ENCODE measurements around the gene GRIK5. TPM values are rescaled to one million over a fixed set of nuclear protein-coding genes. Genes with fewer than 3 reads are reported as not detected.

The GRIK5 gene
- polyA plus RNA-seq, 1 donor (not counting 4 experiments of a cell fraction or from before 2014, with no cell fraction given): 0.17 TPM

DNA sequence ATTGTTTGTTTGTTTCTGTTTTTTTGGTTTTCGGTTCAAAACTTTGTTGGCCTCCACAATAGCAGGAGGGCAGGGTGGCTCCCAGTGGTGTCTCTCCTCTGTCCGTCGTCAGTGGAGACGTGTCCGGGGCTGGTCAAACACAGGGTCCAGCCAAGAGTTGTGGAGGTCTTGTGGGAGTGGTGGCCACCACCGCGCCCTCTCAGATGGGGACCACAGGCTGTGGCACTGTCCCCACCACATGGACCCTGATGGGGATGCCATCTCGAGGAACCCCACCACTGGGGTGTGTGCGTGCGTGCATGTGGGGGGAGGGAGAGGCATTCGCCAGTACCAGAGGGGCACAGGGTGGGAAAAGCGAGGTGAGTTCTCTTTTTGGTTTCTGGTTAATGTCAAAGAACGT is 19.8 kb upstream of the GRIK5 start:
- Histone ChIP-seq H3K4me1 (ENCODE audit: control insufficient read depth, extremely low read depth, insufficient read depth, low read length) (peaks cover 11% of the 10 kb centered on the region), H3K9me3 (ENCODE audit: control insufficient read depth, low read depth, low read length) (no peaks in the 10 kb centered on the region), H3K36me3 (ENCODE audit: control insufficient read depth in 2 of 2, extremely low read depth in 1 of 2, insufficient read depth in 2 of 2, low read length in 2 of 2) (no peaks in the 10 kb centered on the region), H3K9me1 (ENCODE audit: control insufficient read depth, extremely low read depth, insufficient read depth, low read length) (no peaks in the 10 kb centered on the region), H3K9ac (ENCODE audit: control insufficient read depth, extremely low read depth, insufficient read depth, low read length) (no peak overlapping the region), H3K4me3 (ENCODE audit: control insufficient read depth in 2 of 3, extremely low read depth in 1 of 3, insufficient read depth in 2 of 3, low read depth in 1 of 3, low read length in 3 of 3) (no peak overlapping the region), H3K27ac (ENCODE audit: control insufficient read depth, insufficient read depth, low read length) (no peak overlapping the region), H3K4me2 (ENCODE audit: control insufficient read depth, extremely low read depth, insufficient read depth, low read depth, low read length) (no peak overlapping the region), H3K27me3 (ENCODE audit: control insufficient read depth, extremely low read depth, insufficient read depth, low read length) (no peaks in the 10 kb centered on the region), H3K79me2 (ENCODE audit: control insufficient read depth, insufficient read depth, low read length) (no peaks in the 10 kb centered on the region), H4K20me1 (ENCODE audit: control insufficient read depth, extremely low read depth, insufficient read depth, low read length) (no peaks in the 10 kb centered on the region), H2AFZ (ENCODE audit: control insufficient read depth, low read length) (no peak overlapping the region)
- FAIRE-seq (no peak), DNase-seq (ENCODE audit: low read depth, low spot score) (no peak)
- dilution Hi-C loops (cut with MboI; ENCODE audit: extremely low pct_ligation_motif_present, low sequenced_read_pairs): no loop called here
- TF ChIP-seq EZH2 (IDR thresholded peaks at IDR 0.05; ENCODE audit: low read length): no peak
- no peak for TF ChIP-seq CTCF (optimal IDR thresholded peaks at IDR 0.05 in 1 of 3, IDR thresholded peaks at IDR 0.05 in 1 of 3, conservative IDR thresholded peaks at IDR 0.05 in 1 of 3; ENCODE audit: extremely low read depth in 1 of 3, insufficient read depth in 2 of 3, low read length in 3 of 3)

GRCh38 chr19:42089191-42089750 is 19.3 kb upstream of the GRIK5 start:
- Histone ChIP-seq H3K9ac (ENCODE audit: control insufficient read depth, extremely low read depth, insufficient read depth, low read length) (no peak overlapping the region), H3K27ac (ENCODE audit: control insufficient read depth, insufficient read depth, low read length) (no peak overlapping the region), H3K4me1 (ENCODE audit: control insufficient read depth, extremely low read depth, insufficient read depth, low read length) (peaks cover 11% of the 10 kb centered on the region), H3K9me3 (ENCODE audit: control insufficient read depth, low read depth, low read length) (no peaks in the 10 kb centered on the region), H3K4me3 (ENCODE audit: control insufficient read depth in 2 of 3, extremely low read depth in 1 of 3, insufficient read depth in 2 of 3, low read depth in 1 of 3, low read length in 3 of 3) (no peak overlapping the region), H3K4me2 (ENCODE audit: control insufficient read depth, extremely low read depth, insufficient read depth, low read depth, low read length) (no peak overlapping the region), H3K9me1 (ENCODE audit: control insufficient read depth, extremely low read depth, insufficient read depth, low read length) (no peaks in the 10 kb centered on the region), H4K20me1 (ENCODE audit: control insufficient read depth, extremely low read depth, insufficient read depth, low read length) (no peaks in the 10 kb centered on the region), H3K27me3 (ENCODE audit: control insufficient read depth, extremely low read depth, insufficient read depth, low read length) (no peaks in the 10 kb centered on the region), H3K79me2 (ENCODE audit: control insufficient read depth, insufficient read depth, low read length) (no peaks in the 10 kb centered on the region), H3K36me3 (ENCODE audit: control insufficient read depth in 2 of 2, extremely low read depth in 1 of 2, insufficient read depth in 2 of 2, low read length in 2 of 2) (no peaks in the 10 kb centered on the region), H2AFZ (ENCODE audit: control insufficient read depth, low read length) (no peak overlapping the region)
- FAIRE-seq: no peak
- no peak for DNase-seq (ENCODE audit: low read depth, low spot score)
- TF ChIP-seq CTCF (optimal IDR thresholded peaks at IDR 0.05 in 1 of 3, IDR thresholded peaks at IDR 0.05 in 1 of 3, conservative IDR thresholded peaks at IDR 0.05 in 1 of 3; ENCODE audit: extremely low read depth in 1 of 3, insufficient read depth in 2 of 3, low read length in 3 of 3) (no peak), EZH2 (IDR thresholded peaks at IDR 0.05; ENCODE audit: low read length) (no peak)
- dilution Hi-C loops (cut with MboI; ENCODE audit: extremely low pct_ligation_motif_present, low sequenced_read_pairs): no loop called here
